Measurements from ENCODE around the gene PTPRM. TPM values are rescaled to one million over a fixed set of nuclear protein-coding genes. Genes with fewer than 3 reads are reported as not detected.
A peak's percentile ranks its signal among the peaks of the same experiment; 100 is the strongest.

The PTPRM gene
- total and polyA plus RNA-seq, 4 donors: 118 to 160 (median 122) TPM

- Histone ChIP-seq H3K4me3 (ENCODE audit: low read depth, low read length) (no peak overlapping the region), H3K27ac (ENCODE audit: low read depth, low read length) (no peak overlapping the region), H3K36me3 (ENCODE audit: control insufficient read depth, insufficient read depth, low read length) (no peaks in the 10 kb centered on the region), H3K27me3 (ENCODE audit: control insufficient read depth, insufficient read depth, low read length) (no peaks in the 10 kb centered on the region), H3K4me1 (ENCODE audit: control insufficient read depth, insufficient read depth, low read length) (no peaks in the 10 kb centered on the region), H3K9me3 (ENCODE audit: control insufficient read depth, insufficient read depth, low read length) (no peaks in the 10 kb centered on the region)
- WGBS (ENCODE audit: insufficient coverage): 93% methylated on average over 4 of the region's 5 CpGs
- DNase-seq (ENCODE audit: low read depth in 4 of 6, low spot score in 6 of 6): no peak
Observed at GRCh38 chr18:8207996-8208395, 640.9 kb downstream of the PTPRM start.

GRCh38 chr18:8208716-8209115 is 641.6 kb downstream of the PTPRM start:
- DNase-seq (ENCODE audit: low read depth in 4 of 6, low spot score in 6 of 6): no peak
- Histone ChIP-seq H3K36me3 (ENCODE audit: control insufficient read depth, insufficient read depth, low read length) (no peaks in the 10 kb centered on the region), H3K4me1 (ENCODE audit: control insufficient read depth, insufficient read depth, low read length) (no peaks in the 10 kb centered on the region), H3K9me3 (ENCODE audit: control insufficient read depth, insufficient read depth, low read length) (no peaks in the 10 kb centered on the region), H3K27me3 (ENCODE audit: control insufficient read depth, insufficient read depth, low read length) (no peaks in the 10 kb centered on the region), H3K4me3 (ENCODE audit: low read depth, low read length) (no peak overlapping the region), H3K27ac (ENCODE audit: low read depth, low read length) (no peak overlapping the region)
- 84% methylated on average over 6 of the region's 6 CpGs for WGBS (ENCODE audit: insufficient coverage)

DNA sequence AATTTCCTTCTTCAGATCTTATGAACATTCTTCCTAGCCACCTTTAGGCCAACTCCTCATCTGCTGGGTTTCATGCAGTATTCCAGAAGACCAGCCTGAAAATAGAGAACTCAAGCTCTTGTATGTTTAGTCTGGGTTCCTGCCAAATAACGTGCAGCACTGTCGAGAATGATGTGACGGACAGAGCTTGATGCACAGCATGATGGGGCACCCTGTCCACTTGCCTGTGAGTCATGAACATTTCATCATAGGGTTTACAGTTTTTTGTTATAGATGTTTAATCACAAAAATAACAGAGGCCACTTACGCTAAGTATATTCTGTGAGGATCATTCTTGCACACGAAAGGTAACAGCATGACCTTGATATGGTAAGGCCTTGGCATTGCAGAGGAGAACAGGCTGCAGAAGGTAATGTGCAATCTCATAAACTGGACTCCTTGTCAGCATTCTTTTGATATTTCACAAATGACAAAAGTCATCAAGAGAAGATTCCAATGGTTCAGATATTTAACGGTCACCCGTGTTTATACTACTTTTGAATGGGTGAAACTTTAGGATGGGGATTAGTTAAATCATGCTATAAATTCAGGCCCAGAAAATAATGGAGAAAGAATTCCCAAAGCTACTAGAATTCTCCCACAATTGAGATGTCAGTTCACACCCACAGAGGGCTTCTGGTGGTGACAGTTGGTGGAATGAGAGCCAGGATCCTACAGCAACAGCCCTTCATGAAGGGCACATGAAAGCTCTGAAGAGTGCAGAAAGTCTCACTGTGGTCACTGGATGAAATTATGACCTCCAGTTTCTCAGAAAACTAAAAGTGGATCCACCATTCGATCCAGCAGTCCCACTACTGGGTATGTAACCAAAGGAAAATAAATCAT is 646.0 kb downstream of the PTPRM start:
- no peak for DNase-seq (ENCODE audit: low read depth in 4 of 6, low spot score in 6 of 6)
- H3K27me3 ChIP-seq (ENCODE audit: control insufficient read depth, insufficient read depth, low read length): no peaks in the 10 kb centered on the region
- H3K36me3 ChIP-seq (ENCODE audit: control insufficient read depth, insufficient read depth, low read length): no peaks in the 10 kb centered on the region
- H3K4me1 ChIP-seq (ENCODE audit: control insufficient read depth, insufficient read depth, low read length): no peaks in the 10 kb centered on the region
- WGBS (ENCODE audit: insufficient coverage): 83% methylated on average over 5 of the region's 8 CpGs
- no peak overlapping the region for H3K4me3 ChIP-seq (ENCODE audit: low read depth, low read length)
- no peak overlapping the region for H3K27ac ChIP-seq (ENCODE audit: low read depth, low read length)
- no peaks in the 10 kb centered on the region for H3K9me3 ChIP-seq (ENCODE audit: control insufficient read depth, insufficient read depth, low read length)

- H3K27ac ChIP-seq (ENCODE audit: low read depth, low read length): no peak overlapping the region
- H3K4me3 ChIP-seq (ENCODE audit: low read depth, low read length): no peak overlapping the region
- H3K9me3 ChIP-seq (ENCODE audit: control insufficient read depth, insufficient read depth, low read length): no peaks in the 10 kb centered on the region
- DNase-seq (ENCODE audit: low read depth in 4 of 6, low spot score in 6 of 6): no peak
- H3K27me3 ChIP-seq (ENCODE audit: control insufficient read depth, insufficient read depth, low read length): no peaks in the 10 kb centered on the region
- WGBS (ENCODE audit: insufficient coverage): no CpG with 5 or more reads among the region's 2 CpGs
- H3K36me3 ChIP-seq (ENCODE audit: control insufficient read depth, insufficient read depth, low read length): no peaks in the 10 kb centered on the region
- H3K4me1 ChIP-seq (ENCODE audit: control insufficient read depth, insufficient read depth, low read length): no peaks in the 10 kb centered on the region
Observed at GRCh38 chr18:8215741-8216140, 648.6 kb downstream of the PTPRM start.

DNA sequence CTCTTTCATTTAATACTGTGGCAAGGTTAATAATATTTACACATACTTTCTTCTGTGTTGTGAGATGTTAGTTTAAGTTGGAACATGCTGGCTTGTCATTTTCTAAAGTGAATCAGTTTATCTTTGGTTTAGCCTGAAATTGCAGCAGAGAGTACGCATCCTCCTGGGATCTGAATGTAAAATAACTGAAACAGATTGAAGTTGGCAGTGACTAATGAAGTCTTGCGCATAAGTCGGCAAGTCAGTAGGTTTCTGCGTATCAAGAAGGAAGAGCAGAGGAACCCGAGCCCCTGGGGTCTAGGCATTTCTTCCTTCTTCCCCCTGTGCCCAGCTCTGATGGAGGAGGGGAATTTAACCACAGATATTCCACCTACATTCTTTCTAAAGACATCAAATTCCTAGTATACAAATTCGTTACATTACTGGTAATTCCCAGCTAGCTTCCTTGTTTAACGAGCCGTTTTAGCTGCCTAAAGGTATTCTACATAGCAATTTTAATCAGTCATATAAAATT is 650.0 kb downstream of the PTPRM start:
- H3K27ac ChIP-seq (ENCODE audit: low read depth, low read length): no peak overlapping the region
- no peaks in the 10 kb centered on the region for H3K27me3 ChIP-seq (ENCODE audit: control insufficient read depth, insufficient read depth, low read length)
- peak in 2 of 6 donors; percentile 26 to 80 for DNase-seq (ENCODE audit: low read depth in 4 of 6, low spot score in 6 of 6)
- H3K4me3 ChIP-seq (ENCODE audit: low read depth, low read length): no peak overlapping the region
- H3K9me3 ChIP-seq (ENCODE audit: control insufficient read depth, insufficient read depth, low read length): no peaks in the 10 kb centered on the region
- no peaks in the 10 kb centered on the region for H3K36me3 ChIP-seq (ENCODE audit: control insufficient read depth, insufficient read depth, low read length)
- 76% methylated on average over 3 of the region's 8 CpGs for WGBS (ENCODE audit: insufficient coverage)
- no peaks in the 10 kb centered on the region for H3K4me1 ChIP-seq (ENCODE audit: control insufficient read depth, insufficient read depth, low read length)

DNA sequence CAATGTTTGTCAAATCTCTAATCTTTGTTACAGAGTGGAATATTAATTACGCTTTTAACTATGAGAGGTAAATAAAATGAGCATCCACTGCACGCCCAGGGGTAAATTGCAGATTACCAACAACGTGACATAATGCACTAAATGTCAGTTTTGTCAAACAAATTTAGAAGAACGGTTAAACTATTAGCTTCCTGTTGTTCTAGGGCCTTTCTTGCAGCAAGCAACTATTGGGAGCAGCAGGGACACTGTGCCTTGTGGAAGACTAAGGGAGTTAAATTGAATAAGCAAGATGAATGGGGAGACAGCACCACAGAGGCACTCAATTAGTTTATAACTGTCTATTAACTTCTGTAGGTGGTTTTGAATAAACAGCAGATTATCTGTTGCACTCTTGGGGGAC is 651.1 kb downstream of the PTPRM start:
- 20% methylated on average over 1 of the region's 4 CpGs for WGBS (ENCODE audit: insufficient coverage)
- DNase-seq (ENCODE audit: low read depth in 4 of 6, low spot score in 6 of 6): peak in 1 of 6 donors; percentile 91
- no peak overlapping the region for H3K27ac ChIP-seq (ENCODE audit: low read depth, low read length)
- no peaks in the 10 kb centered on the region for H3K9me3 ChIP-seq (ENCODE audit: control insufficient read depth, insufficient read depth, low read length)
- H3K4me3 ChIP-seq (ENCODE audit: low read depth, low read length): no peak overlapping the region
- no peaks in the 10 kb centered on the region for H3K27me3 ChIP-seq (ENCODE audit: control insufficient read depth, insufficient read depth, low read length)
- H3K36me3 ChIP-seq (ENCODE audit: control insufficient read depth, insufficient read depth, low read length): no peaks in the 10 kb centered on the region
- no peaks in the 10 kb centered on the region for H3K4me1 ChIP-seq (ENCODE audit: control insufficient read depth, insufficient read depth, low read length)

DNA sequence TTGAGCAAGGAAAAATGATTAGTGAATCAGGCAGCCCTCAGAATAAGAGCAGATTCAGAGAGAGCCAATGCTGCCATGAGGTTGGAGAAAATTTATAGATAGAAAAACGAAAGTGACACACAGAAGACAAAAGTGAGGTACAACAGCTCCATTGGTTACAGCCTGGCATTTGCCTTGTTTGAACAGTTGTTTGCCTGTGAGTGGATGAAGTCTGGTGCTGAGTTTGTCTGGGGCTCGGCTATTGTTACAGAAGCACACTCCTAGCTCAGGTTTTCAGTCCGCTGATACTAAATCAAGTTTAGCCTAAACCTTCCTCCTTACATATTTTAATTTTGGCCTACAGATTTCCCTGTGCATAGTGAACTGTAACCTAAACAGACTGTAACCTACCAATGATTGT is 654.3 kb downstream of the PTPRM start:
- H3K27ac ChIP-seq (ENCODE audit: low read depth, low read length): no peak overlapping the region
- H3K27me3 ChIP-seq (ENCODE audit: control insufficient read depth, insufficient read depth, low read length): no peaks in the 10 kb centered on the region
- no peaks in the 10 kb centered on the region for H3K9me3 ChIP-seq (ENCODE audit: control insufficient read depth, insufficient read depth, low read length)
- H3K4me1 ChIP-seq (ENCODE audit: control insufficient read depth, insufficient read depth, low read length): no peaks in the 10 kb centered on the region
- no peaks in the 10 kb centered on the region for H3K36me3 ChIP-seq (ENCODE audit: control insufficient read depth, insufficient read depth, low read length)
- WGBS (ENCODE audit: insufficient coverage): no CpG with 5 or more reads among the region's 3 CpGs
- no peak overlapping the region for H3K4me3 ChIP-seq (ENCODE audit: low read depth, low read length)
- DNase-seq (ENCODE audit: low read depth in 4 of 6, low spot score in 6 of 6): no peak

DNA sequence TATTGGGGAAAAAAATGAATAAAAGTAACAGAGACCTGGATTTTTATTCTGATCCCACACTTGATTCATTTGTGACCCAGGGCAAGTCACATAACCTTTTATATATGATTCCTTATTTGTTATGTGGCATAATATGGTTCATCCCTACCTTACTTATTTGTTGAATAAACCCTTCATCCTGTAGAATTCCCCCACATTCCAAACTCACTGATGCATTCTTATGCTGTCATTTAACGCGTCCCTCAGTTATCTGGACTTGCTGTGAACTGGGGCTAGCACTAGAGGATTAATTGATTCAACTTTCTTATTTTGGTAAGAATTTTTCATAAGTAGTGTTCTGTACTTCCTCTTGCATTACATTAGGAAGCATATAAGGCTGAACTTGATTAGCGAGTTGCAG is 657.5 kb downstream of the PTPRM start:
- no peak for DNase-seq (ENCODE audit: low read depth in 4 of 6, low spot score in 6 of 6)
- Histone ChIP-seq H3K4me1 (ENCODE audit: control insufficient read depth, insufficient read depth, low read length) (no peaks in the 10 kb centered on the region), H3K4me3 (ENCODE audit: low read depth, low read length) (no peak overlapping the region), H3K9me3 (ENCODE audit: control insufficient read depth, insufficient read depth, low read length) (no peaks in the 10 kb centered on the region), H3K27me3 (ENCODE audit: control insufficient read depth, insufficient read depth, low read length) (no peaks in the 10 kb centered on the region), H3K36me3 (ENCODE audit: control insufficient read depth, insufficient read depth, low read length) (no peaks in the 10 kb centered on the region), H3K27ac (ENCODE audit: low read depth, low read length) (no peak overlapping the region)
- no CpG with 5 or more reads among the region's 3 CpGs for WGBS (ENCODE audit: insufficient coverage)

DNA sequence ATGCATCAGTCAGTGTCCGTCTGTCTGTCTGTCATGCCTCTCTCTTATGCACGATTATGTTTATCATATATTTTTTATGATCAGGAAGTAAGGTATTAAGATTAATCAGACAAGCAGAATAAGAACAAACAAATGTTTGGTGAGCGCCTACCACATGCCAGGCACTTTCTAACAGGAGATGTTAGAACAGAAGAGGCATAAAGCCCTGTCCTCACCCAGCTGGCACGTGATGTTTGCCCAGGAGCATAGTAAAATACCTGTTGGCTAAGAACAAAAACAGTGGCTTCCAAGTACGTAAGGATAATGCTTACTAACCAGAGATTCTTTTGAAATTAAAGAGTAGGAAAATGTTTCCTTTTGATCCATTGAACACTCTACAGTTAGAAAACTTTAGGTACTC is 661.9 kb downstream of the PTPRM start:
- DNase-seq (ENCODE audit: low read depth in 4 of 6, low spot score in 6 of 6): no peak
- Histone ChIP-seq H3K9me3 (ENCODE audit: control insufficient read depth, insufficient read depth, low read length) (no peaks in the 10 kb centered on the region), H3K4me3 (ENCODE audit: low read depth, low read length) (no peak overlapping the region), H3K27me3 (ENCODE audit: control insufficient read depth, insufficient read depth, low read length) (no peaks in the 10 kb centered on the region), H3K36me3 (ENCODE audit: control insufficient read depth, insufficient read depth, low read length) (no peaks in the 10 kb centered on the region), H3K4me1 (ENCODE audit: control insufficient read depth, insufficient read depth, low read length) (no peaks in the 10 kb centered on the region), H3K27ac (ENCODE audit: low read depth, low read length) (no peak overlapping the region)
- whole genome bisulfite sequencing (ENCODE audit: insufficient coverage): 94% methylated on average over 2 of the region's 5 CpGs

- no peaks in the 10 kb centered on the region for H3K27me3 ChIP-seq (ENCODE audit: control insufficient read depth, insufficient read depth, low read length)
- no peak overlapping the region for H3K27ac ChIP-seq (ENCODE audit: low read depth, low read length)
- H3K4me1 ChIP-seq (ENCODE audit: control insufficient read depth, insufficient read depth, low read length): no peaks in the 10 kb centered on the region
- no CpG with 5 or more reads among the region's 3 CpGs for WGBS (ENCODE audit: insufficient coverage)
- no peak for DNase-seq (ENCODE audit: low read depth in 4 of 6, low spot score in 6 of 6)
- no peaks in the 10 kb centered on the region for H3K36me3 ChIP-seq (ENCODE audit: control insufficient read depth, insufficient read depth, low read length)
- peaks cover 2% of the 10 kb centered on the region for H3K9me3 ChIP-seq (ENCODE audit: control insufficient read depth, insufficient read depth, low read length)
- no peak overlapping the region for H3K4me3 ChIP-seq (ENCODE audit: low read depth, low read length)
Observed at GRCh38 chr18:8229787-8230186, 662.7 kb downstream of the PTPRM start.

All from spinal cord (tissue), 10 donors.